NCI-H1694 (cell line): ENCODE data around the gene MST1.
"Not testable (repeated sequence)": the region's sequence is repeated elsewhere in the genome, so short reads cannot be mapped to it uniquely, and the experiment has no call there.

Experiments used
- DNase-seq: peaks from one replicate; lab custom pipeline; 2025; lab: John Stamatoyannopoulos, UW

The MST1 gene

DNA sequence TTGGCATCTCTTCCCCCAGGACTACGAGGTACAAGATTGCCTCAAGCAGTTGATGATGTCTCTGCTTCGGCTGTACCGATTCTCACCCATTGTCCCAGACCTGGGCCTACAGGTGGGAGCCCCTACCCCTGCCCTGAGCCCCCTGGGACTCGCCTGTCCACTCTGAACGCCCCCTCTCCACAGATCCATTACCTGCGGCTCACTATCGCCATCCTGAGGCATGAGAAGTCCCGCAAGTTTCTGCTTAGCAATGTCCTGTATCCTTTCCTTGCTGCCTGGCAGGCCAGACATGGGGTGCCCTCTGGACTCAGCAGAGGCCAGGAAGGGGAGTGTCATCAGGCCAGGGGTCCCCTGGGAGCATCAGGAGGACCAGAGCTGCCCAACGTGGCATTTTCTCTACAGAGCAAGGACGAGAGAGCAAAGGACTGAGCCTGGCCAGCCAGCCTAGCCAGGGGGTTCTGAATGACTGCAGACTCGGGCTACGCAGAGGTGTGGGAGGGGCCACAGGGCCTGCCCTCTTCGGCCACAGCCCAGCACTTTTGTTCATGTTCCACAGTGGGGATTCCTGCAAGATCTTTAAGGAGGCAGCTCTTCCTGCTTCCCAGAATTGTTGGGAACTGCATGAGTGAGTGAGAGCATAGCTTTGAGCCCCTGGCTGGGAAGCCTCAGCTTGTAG, 11.3 kb upstream of the MST1 start:
- DNase-seq: no peak

- no peak for DNase-seq
Measured at GRCh38 chr3:49700014-49700413, 10.7 kb upstream of the MST1 start.

- DNase-seq: no peak
Measured at GRCh38 chr3:49699281-49699979, 10.2 kb upstream of the MST1 start.

GRCh38 chr3:49695350-49696015, 6.2 kb upstream of the MST1 start:
- DNase-seq: not testable (repeated sequence)

DNA sequence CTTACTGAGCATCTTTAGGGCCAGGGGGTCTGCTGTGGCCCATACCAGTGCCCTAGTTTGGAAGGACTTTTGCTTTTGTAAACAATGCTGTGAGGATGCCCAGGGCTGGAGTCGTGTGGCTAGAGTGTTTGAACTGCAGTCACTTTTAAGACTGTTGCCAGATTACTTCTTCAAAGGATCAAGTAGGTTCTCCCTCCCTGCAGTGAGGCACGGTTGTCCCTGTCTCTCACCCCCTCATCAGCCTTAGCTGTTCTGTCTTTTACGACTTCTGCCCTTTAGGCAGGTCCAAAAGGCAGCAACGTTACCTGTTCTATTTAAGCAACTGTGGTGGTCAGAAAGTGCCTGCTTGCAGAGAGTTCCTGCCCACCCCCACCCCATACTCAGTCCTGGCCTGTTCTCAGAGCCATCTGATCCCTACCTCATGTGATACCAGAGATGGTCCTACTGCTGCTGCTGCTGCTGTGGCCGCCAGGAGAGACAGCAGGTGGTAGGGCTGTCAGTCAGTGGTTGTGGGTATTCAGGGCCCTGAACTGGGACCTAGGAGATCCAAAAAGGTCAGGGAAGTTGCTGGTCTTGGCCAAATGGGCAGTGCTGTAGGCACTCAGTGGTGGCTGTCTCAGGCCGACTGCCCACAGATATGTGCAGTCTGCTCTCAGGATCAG, 5.3 kb upstream of the MST1 start:
- DNase-seq: not testable (repeated sequence)

GRCh38 chr3:49691481-49691880, 2.2 kb upstream of the MST1 start:
- not testable (repeated sequence) for DNase-seq

DNA sequence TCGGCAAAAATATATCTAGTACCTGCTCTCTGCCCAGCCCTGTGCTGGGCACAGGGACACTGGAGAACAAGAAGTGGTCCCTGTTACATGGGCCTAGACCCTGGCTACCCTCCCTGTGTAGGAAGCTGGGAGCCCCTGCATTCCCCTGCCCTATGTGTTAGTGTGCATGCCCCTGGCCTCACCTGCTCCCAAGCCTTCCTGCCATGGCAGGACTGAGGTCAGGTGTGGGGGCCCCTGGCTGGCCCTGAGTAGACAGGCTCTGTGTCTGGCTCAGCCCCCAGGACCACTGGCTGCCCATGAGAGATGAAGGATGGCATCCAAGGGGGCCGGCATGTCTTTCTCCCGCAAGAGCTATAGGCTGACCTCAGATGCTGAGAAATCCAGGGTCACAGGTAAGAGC, 1.6 kb upstream of the MST1 start:
- not testable (repeated sequence) for DNase-seq

- DNase-seq: not testable (repeated sequence)
Measured at GRCh38 chr3:49689908-49690624, 792 bp upstream of the MST1 start.

- not testable (repeated sequence) for DNase-seq
Measured at GRCh38 chr3:49688338-49689045, 782 bp downstream of the MST1 start.

GRCh38 chr3:49687424-49687795, 1.9 kb downstream of the MST1 start:
- not testable (repeated sequence) for DNase-seq

GRCh38 chr3:49686769-49687423, 2.4 kb downstream of the MST1 start:
- not testable (repeated sequence) for DNase-seq

GRCh38 chr3:49686346-49686745, 2.9 kb downstream of the MST1 start:
- DNase-seq: not testable (repeated sequence)

- DNase-seq: not testable (repeated sequence)
Measured at GRCh38 chr3:49685846-49686245, 3.4 kb downstream of the MST1 start.

DNA sequence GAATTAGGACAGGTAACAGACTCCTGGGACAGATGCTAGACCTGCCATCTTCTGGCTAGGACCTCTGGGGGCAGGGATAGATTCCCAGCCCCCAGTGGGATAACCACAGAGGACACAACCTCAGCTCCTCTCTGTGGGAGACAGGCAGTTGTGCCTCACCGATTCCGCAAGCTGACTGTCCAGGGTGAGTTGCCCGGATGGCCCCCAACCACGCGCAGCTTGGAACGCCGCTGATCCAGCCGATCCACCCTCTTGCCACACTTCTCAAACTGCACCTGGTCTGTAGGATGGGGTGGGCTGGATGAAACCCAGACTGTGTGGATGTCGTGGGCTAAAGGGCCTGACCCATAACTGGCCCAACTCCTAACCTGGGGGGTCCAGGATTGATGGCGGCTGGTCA, 4.2 kb downstream of the MST1 start:
- DNase-seq: not testable (repeated sequence)

GRCh38 chr3:49684453-49684852, 4.8 kb downstream of the MST1 start:
- not testable (repeated sequence) for DNase-seq

DNA sequence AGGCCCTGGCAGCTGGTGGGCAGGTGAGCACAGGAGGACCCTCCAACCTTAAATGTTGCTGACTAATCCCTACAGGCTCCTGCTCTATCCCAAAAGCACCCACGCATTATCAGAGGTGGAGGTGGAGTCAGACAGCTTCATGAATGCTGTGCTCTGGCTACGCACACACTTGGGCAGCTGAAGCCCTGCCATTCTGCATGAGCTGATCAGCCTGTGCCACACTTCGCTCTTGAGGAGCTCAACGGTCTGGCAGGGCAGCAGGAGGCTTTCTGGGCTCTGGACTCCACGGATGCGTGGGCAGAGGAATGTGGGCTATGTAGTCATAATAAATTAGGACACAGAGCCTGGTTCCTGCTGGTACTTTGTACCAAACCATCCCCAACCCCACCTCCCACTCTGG, 6.1 kb downstream of the MST1 start:
- DNase-seq: no peak

DNA sequence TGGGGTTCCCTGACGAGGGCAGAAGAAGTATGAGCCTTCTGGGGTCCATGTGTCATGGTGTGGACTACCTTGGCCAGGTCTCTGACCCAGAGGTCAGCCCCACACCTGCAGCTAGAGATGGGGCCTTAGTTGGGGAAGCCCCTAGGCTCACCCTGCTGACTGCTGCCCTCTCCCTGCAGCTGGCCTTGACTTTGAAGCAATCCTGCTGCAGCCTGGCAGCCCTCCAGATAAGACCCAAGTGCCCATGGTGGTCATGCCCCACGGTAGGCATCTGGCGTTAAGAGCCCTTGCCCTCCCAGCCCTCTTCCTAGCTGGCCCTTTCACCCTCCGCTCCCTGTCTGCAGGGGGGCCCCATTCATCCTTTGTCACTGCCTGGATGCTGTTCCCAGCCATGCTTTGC, 7.7 kb downstream of the MST1 start:
- no peak for DNase-seq

DNA sequence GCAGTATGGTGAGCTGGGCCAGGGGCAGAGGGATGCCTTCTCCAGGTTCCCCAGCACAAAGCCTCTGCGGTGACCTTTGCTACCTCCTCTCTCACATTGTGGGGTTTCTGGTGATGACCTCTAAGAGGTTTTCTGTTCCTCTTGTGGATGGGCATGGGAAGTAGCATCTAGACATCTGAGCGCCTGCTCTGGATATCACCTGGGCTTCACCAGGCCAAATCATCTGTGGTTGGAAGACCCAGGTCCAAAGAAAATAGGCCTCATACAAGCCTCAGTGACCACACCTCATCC, 8.1 kb downstream of the MST1 start:
- DNase-seq: no peak

GRCh38 chr3:49680493-49681231, 8.6 kb downstream of the MST1 start:
- no peak for DNase-seq

GRCh38 chr3:49675912-49676311, 13.4 kb downstream of the MST1 start:
- DNase-seq: no peak
